ENCODE results near the gene ANTXR1.
A peak's percentile ranks its signal among the peaks of the same experiment; 100 is the strongest.

The ANTXR1 gene

DNA sequence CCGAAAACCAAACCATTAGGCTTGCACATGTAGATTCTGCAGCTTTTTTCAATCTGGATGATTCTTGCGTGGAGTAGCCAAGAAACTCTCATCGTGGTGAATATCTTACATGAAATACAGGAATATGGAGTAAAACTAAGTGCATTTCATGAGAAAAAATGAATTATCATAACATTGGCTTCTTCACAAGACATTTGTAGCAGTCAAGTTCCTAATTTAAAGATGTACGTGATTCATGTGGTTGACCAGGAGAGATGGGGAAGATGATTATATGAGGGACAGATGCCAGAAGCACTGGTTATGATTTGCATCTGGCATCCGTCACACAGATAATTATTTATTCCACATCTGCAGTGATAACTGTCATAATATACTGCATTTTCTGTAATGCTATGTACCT is 90.4 kb downstream of the ANTXR1 start:
- Histone ChIP-seq H3K36me3 (ENCODE audit: insufficient read depth, low read length) (peaks cover 58% of the 10 kb centered on the region), H3K4me1 (ENCODE audit: control insufficient read depth, insufficient read depth, low read length) (peaks cover 24% of the 10 kb centered on the region), H3K4me3 (ENCODE audit: low read length) (no peak overlapping the region), H3K4me2 (ENCODE audit: low read length) (no peak overlapping the region), H3K27me3 (ENCODE audit: control insufficient read depth, insufficient read depth, low read length) (no peaks in the 10 kb centered on the region), H3K9ac (ENCODE audit: low read depth, low read length) (no peak overlapping the region), H3K9me3 (replicated peaks; ENCODE audit: low read length) (no peaks in the 10 kb centered on the region)

- H3K9me3 ChIP-seq (replicated peaks; ENCODE audit: low read length) = no peaks in the 10 kb centered on the region
- H3K4me3 ChIP-seq (ENCODE audit: low read length) = no peak overlapping the region
- H3K4me2 ChIP-seq (ENCODE audit: low read length) = no peak overlapping the region
- H3K9ac ChIP-seq (ENCODE audit: low read depth, low read length) = no peak overlapping the region
- peaks cover 16% of the 10 kb centered on the region for H3K4me1 ChIP-seq (ENCODE audit: control insufficient read depth, insufficient read depth, low read length)
- H3K36me3 ChIP-seq (ENCODE audit: insufficient read depth, low read length) = peaks cover 58% of the 10 kb centered on the region
- H3K27me3 ChIP-seq (ENCODE audit: control insufficient read depth, insufficient read depth, low read length) = no peaks in the 10 kb centered on the region
These were observed 91.3 kb downstream of the ANTXR1 start for GRCh38 chr2:69104261-69104660.

DNA sequence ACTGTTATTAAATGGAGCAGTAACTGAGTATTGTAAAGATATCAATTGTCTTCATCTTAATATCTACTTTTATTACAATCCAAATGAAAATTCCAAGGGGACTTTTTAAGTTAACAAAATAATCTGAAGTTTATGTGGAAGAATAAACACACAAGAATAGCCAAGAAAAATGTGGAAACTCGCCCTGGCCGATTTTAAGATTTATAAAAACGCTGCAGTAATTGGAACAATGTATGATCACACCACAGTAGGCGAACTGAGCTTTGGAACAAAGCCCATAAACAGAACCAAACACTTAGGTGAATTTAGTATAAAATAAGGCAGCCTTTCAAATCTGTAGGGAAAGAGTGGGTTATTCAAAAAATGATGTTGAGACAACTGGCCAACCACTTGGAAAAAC is 96.3 kb downstream of the ANTXR1 start:
- H3K9me3 ChIP-seq (replicated peaks; ENCODE audit: low read length) = no peaks in the 10 kb centered on the region
- peaks cover 17% of the 10 kb centered on the region for H3K36me3 ChIP-seq (ENCODE audit: insufficient read depth, low read length)
- no peak overlapping the region for H3K9ac ChIP-seq (ENCODE audit: low read depth, low read length)
- no peak overlapping the region for H3K4me3 ChIP-seq (ENCODE audit: low read length)
- no peak overlapping the region for H3K4me2 ChIP-seq (ENCODE audit: low read length)
- H3K27me3 ChIP-seq (ENCODE audit: control insufficient read depth, insufficient read depth, low read length) = no peaks in the 10 kb centered on the region
- H3K4me1 ChIP-seq (ENCODE audit: control insufficient read depth, insufficient read depth, low read length) = peaks cover 13% of the 10 kb centered on the region

DNA sequence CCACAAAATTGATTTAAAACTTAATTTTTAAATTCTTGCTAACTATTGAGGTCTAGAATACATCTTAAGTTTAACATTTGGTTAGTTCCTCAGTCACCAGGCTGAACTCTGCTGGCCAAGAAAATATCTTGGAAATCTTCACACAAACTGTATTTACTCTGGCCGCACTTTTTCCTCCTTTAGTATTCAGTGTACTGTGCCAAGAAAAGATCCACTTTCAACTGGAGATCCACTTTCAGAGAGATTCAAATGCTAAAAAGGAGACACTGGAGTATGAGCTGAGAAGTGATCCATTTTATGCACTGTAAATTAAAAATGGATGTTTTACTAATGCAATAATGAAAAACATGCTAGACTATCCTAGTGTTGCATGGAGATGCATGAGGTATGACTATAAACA is 98.1 kb downstream of the ANTXR1 start:
- Histone ChIP-seq H3K27me3 (ENCODE audit: control insufficient read depth, insufficient read depth, low read length) (no peaks in the 10 kb centered on the region), H3K9ac (ENCODE audit: low read depth, low read length) (no peak overlapping the region), H3K4me1 (ENCODE audit: control insufficient read depth, insufficient read depth, low read length) (peaks cover 19% of the 10 kb centered on the region), H3K9me3 (replicated peaks; ENCODE audit: low read length) (no peaks in the 10 kb centered on the region), H3K4me3 (ENCODE audit: low read length) (no peak overlapping the region), H3K4me2 (ENCODE audit: low read length) (no peak overlapping the region), H3K36me3 (ENCODE audit: insufficient read depth, low read length) (peaks cover 12% of the 10 kb centered on the region)

DNA sequence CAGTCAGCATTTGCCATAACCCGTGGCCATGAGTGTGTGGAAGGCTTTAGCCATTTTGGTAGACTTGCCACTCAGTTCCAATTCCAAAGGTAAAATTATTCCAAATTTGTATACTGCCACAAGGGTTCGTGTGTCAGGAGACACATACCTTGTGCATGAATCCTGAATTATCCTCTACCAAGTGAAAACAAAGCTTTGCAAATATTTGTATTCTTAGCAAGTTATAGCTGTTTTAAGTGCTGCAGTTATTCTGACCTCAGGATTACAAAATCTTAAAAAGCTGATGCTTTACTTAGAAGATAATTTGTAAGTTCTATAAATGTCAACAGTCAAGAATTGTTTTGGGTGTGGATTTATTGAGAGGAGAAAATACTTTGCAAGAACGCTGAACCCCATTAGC is 100.6 kb downstream of the ANTXR1 start:
- H3K4me1 ChIP-seq (ENCODE audit: control insufficient read depth, insufficient read depth, low read length) = peaks cover 24% of the 10 kb centered on the region
- H3K36me3 ChIP-seq (ENCODE audit: insufficient read depth, low read length) = peaks cover 5% of the 10 kb centered on the region
- no peaks in the 10 kb centered on the region for H3K9me3 ChIP-seq (replicated peaks; ENCODE audit: low read length)
- H3K4me3 ChIP-seq (ENCODE audit: low read length) = no peak overlapping the region
- H3K9ac ChIP-seq (ENCODE audit: low read depth, low read length) = peak overlapping the region; percentile 25
- H3K4me2 ChIP-seq (ENCODE audit: low read length) = no peak overlapping the region
- no peaks in the 10 kb centered on the region for H3K27me3 ChIP-seq (ENCODE audit: control insufficient read depth, insufficient read depth, low read length)

DNA sequence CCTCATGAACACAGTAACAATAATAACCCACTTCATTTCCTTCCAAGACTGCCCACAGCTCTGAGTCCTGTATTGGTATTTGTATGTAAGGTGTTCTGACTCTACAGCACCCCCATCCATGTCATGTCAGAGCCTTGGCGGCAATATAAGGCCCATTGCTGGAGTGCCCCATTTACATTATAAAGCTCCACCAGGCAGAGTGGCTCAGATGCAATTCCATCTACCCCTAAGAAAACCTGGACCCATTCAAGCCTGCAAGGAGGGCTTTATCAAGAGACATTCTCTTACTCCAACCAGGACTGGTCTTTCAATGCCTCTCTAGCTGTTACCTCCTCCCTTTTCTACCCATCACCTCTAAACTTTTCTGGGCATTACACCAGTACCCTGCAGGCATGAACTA is 101.6 kb downstream of the ANTXR1 start:
- Histone ChIP-seq H3K4me3 (ENCODE audit: low read length) (no peak overlapping the region), H3K36me3 (ENCODE audit: insufficient read depth, low read length) (peaks cover 5% of the 10 kb centered on the region), H3K27me3 (ENCODE audit: control insufficient read depth, insufficient read depth, low read length) (no peaks in the 10 kb centered on the region), H3K9ac (ENCODE audit: low read depth, low read length) (no peak overlapping the region), H3K9me3 (replicated peaks; ENCODE audit: low read length) (no peaks in the 10 kb centered on the region), H3K4me2 (ENCODE audit: low read length) (no peak overlapping the region), H3K4me1 (ENCODE audit: control insufficient read depth, insufficient read depth, low read length) (peaks cover 27% of the 10 kb centered on the region)

GRCh38 chr2:69116438-69116837 is 103.5 kb downstream of the ANTXR1 start:
- Histone ChIP-seq H3K4me3 (ENCODE audit: low read length) (no peak overlapping the region), H3K9ac (ENCODE audit: low read depth, low read length) (no peak overlapping the region), H3K27me3 (ENCODE audit: control insufficient read depth, insufficient read depth, low read length) (no peaks in the 10 kb centered on the region), H3K4me1 (ENCODE audit: control insufficient read depth, insufficient read depth, low read length) (peaks cover 34% of the 10 kb centered on the region), H3K4me2 (ENCODE audit: low read length) (no peak overlapping the region), H3K36me3 (ENCODE audit: insufficient read depth, low read length) (peaks cover 5% of the 10 kb centered on the region), H3K9me3 (replicated peaks; ENCODE audit: low read length) (no peaks in the 10 kb centered on the region)

GRCh38 chr2:69118609-69119008 is 105.6 kb downstream of the ANTXR1 start:
- no peaks in the 10 kb centered on the region for H3K27me3 ChIP-seq (ENCODE audit: control insufficient read depth, insufficient read depth, low read length)
- no peak overlapping the region for H3K4me3 ChIP-seq (ENCODE audit: low read length)
- peak overlapping the region; percentile 21 for H3K9ac ChIP-seq (ENCODE audit: low read depth, low read length)

DNA sequence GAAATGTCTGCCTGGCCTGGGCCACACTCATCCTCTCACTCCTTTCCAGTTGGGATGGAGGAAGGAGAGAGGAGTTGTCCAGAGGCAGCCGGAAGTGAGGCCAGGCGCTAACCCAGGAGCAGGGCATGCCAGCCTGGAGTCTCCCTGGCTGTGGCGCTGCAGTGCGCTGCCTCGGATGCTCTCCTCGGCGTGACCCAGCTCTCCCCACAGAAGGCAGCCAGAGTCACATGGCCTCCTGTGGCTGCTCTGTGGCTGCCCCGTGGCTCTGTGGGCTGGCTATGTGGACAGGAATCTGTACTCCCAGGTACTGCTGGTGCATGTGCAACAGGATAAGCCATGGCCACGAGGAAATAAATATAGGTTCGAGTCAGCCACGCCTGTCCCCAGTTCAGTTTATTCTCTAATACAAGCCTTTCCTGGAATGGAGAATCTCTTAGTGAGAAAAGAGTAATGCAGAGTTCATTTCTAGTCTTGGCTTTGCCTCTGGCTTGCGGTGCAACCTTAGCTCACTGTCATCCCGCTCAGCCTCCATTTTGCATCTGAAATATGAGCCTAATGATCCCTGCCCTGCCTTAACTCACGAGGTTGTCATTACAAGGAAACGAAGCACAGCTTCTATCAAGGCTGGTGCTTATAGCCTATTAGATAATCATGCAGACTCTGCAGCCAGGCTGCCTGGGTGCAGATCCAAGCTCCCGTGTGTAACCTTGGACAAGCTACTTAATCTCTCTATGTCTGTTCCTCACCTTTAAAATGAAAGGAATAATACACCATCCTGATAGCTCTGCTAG is 106.3 kb downstream of the ANTXR1 start:
- H3K4me3 ChIP-seq (ENCODE audit: low read length) = no peak overlapping the region
- H3K27me3 ChIP-seq (ENCODE audit: control insufficient read depth, insufficient read depth, low read length) = no peaks in the 10 kb centered on the region
- H3K9ac ChIP-seq (ENCODE audit: low read depth, low read length) = peak overlapping the region; percentile 21
- peaks cover 21% of the 10 kb centered on the region for H3K36me3 ChIP-seq (ENCODE audit: insufficient read depth, low read length)
- H3K9me3 ChIP-seq (replicated peaks; ENCODE audit: low read length) = no peaks in the 10 kb centered on the region
- H3K4me1 ChIP-seq (ENCODE audit: control insufficient read depth, insufficient read depth, low read length) = peaks cover 34% of the 10 kb centered on the region
- no peak overlapping the region for H3K4me2 ChIP-seq (ENCODE audit: low read length)

More at GRCh38 chr2:69118609-69119008, 105.6 kb downstream of the ANTXR1 start:
- peaks cover 39% of the 10 kb centered on the region for H3K4me1 ChIP-seq (ENCODE audit: control insufficient read depth, insufficient read depth, low read length)
- peaks cover 14% of the 10 kb centered on the region for H3K36me3 ChIP-seq (ENCODE audit: insufficient read depth, low read length)
- no peaks in the 10 kb centered on the region for H3K9me3 ChIP-seq (replicated peaks; ENCODE audit: low read length)
- H3K4me2 ChIP-seq (ENCODE audit: low read length) = no peak overlapping the region

- Histone ChIP-seq H3K4me1 (ENCODE audit: control insufficient read depth, insufficient read depth, low read length) (peaks cover 26% of the 10 kb centered on the region), H3K36me3 (ENCODE audit: insufficient read depth, low read length) (peaks cover 41% of the 10 kb centered on the region), H3K27me3 (ENCODE audit: control insufficient read depth, insufficient read depth, low read length) (no peaks in the 10 kb centered on the region), H3K4me2 (ENCODE audit: low read length) (peak overlapping the region; percentile 24), H3K9me3 (replicated peaks; ENCODE audit: low read length) (no peaks in the 10 kb centered on the region), H3K4me3 (ENCODE audit: low read length) (no peak overlapping the region), H3K9ac (ENCODE audit: low read depth, low read length) (no peak overlapping the region)
These were observed 109.3 kb downstream of the ANTXR1 start for GRCh38 chr2:69122271-69122670.

- Histone ChIP-seq H3K9ac (ENCODE audit: low read depth, low read length) (no peak overlapping the region), H3K27me3 (ENCODE audit: control insufficient read depth, insufficient read depth, low read length) (no peaks in the 10 kb centered on the region), H3K4me1 (ENCODE audit: control insufficient read depth, insufficient read depth, low read length) (peaks cover 26% of the 10 kb centered on the region), H3K4me2 (ENCODE audit: low read length) (no peak overlapping the region), H3K4me3 (ENCODE audit: low read length) (no peak overlapping the region), H3K36me3 (ENCODE audit: insufficient read depth, low read length) (peaks cover 46% of the 10 kb centered on the region), H3K9me3 (replicated peaks; ENCODE audit: low read length) (no peaks in the 10 kb centered on the region)
These were observed 110.2 kb downstream of the ANTXR1 start for GRCh38 chr2:69123182-69123581.

DNA sequence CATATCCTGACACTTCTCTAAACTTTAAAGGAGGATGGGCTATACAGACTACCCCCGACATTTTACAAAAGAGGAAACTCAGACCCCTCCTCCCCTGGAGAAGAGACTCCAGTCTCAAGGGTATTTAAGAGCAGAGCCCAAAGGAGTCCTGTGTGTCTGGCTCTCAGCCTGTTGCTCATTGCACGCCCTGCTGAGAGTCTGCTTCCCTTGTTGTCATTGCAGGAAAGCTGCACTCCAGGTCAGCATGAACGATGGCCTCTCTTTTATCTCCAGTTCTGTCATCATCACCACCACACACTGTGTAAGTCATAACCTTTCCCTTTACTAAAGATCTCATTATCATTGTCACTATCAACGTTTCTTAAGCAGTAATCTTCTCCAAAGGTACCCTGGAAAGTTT is 111.4 kb downstream of the ANTXR1 start:
- H3K9ac ChIP-seq (ENCODE audit: low read depth, low read length) = no peak overlapping the region
- no peak overlapping the region for H3K4me3 ChIP-seq (ENCODE audit: low read length)
- no peaks in the 10 kb centered on the region for H3K27me3 ChIP-seq (ENCODE audit: control insufficient read depth, insufficient read depth, low read length)
- H3K4me2 ChIP-seq (ENCODE audit: low read length) = no peak overlapping the region
- H3K9me3 ChIP-seq (replicated peaks; ENCODE audit: low read length) = no peaks in the 10 kb centered on the region
- peaks cover 20% of the 10 kb centered on the region for H3K4me1 ChIP-seq (ENCODE audit: control insufficient read depth, insufficient read depth, low read length)
- H3K36me3 ChIP-seq (ENCODE audit: insufficient read depth, low read length) = peaks cover 53% of the 10 kb centered on the region

Data from skeletal muscle satellite cell (primary cell).